Gastrocnemius medialis (tissue), 4 donors: ENCODE data around the gene MGAT4C.

Experiments used
- CTCF ChIP-seq, 5 experiments: fragments of 450-650 bp in 3 of 5; fragments of 200-600 bp in 2 of 5; sonication (generic) in 2 of 5; IDR thresholded peaks in 4 of 5; conservative IDR thresholded peaks in 1 of 5; 1 replicate in 4 of 5; 2 replicates in 1 of 5; pipeline ENCODE4 v1.5.1; 2016 to 2019; ENCODE audit warnings: antibody characterized with exemption in 5 of 5, mild to moderate bottlenecking in 3 of 5, moderate library complexity in 3 of 5
- POLR2A ChIP-seq, 2 donors: fragments of 450-650 bp; IDR thresholded peaks; one replicate each; pipeline ENCODE4 v1.6.1; 2017; ENCODE audit warnings: antibody characterized with exemption in 2 of 2, mild to moderate bottlenecking in 2 of 2, moderate library complexity in 2 of 2

DNA sequence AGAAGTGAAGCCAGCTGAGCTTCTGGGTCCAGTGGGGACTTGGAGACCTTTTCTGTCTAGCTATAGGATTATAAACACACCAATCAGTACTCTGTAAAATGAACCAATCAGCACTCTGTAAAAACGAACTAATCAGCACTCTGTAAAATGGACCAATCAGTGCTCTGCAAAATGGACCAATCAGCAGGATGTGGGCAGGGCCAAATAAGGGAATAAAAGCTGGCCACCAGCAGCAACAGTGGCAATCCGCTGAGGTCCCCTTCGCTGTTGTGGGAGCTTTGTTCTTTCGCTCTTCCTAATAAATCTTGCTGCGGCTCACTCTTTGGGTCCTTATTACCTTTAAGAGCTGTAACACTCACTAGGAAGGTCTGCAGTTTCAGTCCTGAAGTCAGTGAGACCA, 309.8 kb downstream of the MGAT4C start:
- no peak for TF ChIP-seq POLR2A (IDR thresholded peaks at IDR 0.05)
- TF ChIP-seq CTCF (IDR thresholded peaks at IDR 0.05 in 4 of 5, conservative IDR thresholded peaks at IDR 0.05 in 1 of 5), result no peak
